ENCODE data around the gene AASDH.

AASDH gene

DNA sequence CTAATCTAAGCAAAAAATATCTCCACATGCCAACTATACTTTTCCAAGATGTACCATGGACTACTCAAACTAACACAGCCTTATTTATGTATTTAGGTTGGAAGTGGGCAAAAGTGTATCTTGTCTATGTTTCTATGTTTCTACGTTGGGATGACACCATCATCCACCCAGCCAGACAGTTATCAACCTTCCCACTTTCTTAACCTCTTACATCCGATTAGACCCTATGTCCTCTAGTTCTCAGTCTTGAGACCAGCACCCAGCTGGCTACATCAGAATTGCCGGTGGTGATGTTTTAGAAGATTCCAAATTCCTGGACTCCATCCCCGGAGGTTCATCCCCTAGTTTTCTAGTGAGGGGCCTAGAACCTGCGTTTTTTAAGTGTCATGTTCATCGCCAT, 1.0 kb upstream of the AASDH start:
- Histone ChIP-seq H3K4me2 (ENCODE audit: low read length) (peak overlapping the region; percentile 76), H3K4me1 (peaks cover 2% of the 10 kb centered on the region), H3K36me3 (ENCODE audit: control insufficient read depth, insufficient read depth, low read length) (no peaks in the 10 kb centered on the region), H3K9ac (no peak overlapping the region), H3K9me3 (ENCODE audit: control insufficient read depth, low read length) (no peaks in the 10 kb centered on the region), H3K27me3 (ENCODE audit: control insufficient read depth, insufficient read depth, low read length) (no peaks in the 10 kb centered on the region), H3K27ac (peak overlapping the region; percentile 87), H3K4me3 (ENCODE audit: low read depth, low read length) (peak overlapping the region; percentile 91), H2AFZ (peak overlapping the region; percentile 81), H3K79me2 (no peaks in the 10 kb centered on the region)
- TF ChIP-seq, protein P1, sequence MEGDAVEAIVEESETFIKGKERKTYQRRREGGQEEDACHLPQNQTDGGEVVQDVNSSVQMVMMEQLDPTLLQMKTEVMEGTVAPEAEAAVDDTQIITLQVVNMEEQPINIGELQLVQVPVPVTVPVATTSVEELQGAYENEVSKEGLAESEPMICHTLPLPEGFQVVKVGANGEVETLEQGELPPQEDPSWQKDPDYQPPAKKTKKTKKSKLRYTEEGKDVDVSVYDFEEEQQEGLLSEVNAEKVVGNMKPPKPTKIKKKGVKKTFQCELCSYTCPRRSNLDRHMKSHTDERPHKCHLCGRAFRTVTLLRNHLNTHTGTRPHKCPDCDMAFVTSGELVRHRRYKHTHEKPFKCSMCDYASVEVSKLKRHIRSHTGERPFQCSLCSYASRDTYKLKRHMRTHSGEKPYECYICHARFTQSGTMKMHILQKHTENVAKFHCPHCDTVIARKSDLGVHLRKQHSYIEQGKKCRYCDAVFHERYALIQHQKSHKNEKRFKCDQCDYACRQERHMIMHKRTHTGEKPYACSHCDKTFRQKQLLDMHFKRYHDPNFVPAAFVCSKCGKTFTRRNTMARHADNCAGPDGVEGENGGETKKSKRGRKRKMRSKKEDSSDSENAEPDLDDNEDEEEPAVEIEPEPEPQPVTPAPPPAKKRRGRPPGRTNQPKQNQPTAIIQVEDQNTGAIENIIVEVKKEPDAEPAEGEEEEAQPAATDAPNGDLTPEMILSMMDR (IDR thresholded peaks at IDR 0.05): no peak

DNA sequence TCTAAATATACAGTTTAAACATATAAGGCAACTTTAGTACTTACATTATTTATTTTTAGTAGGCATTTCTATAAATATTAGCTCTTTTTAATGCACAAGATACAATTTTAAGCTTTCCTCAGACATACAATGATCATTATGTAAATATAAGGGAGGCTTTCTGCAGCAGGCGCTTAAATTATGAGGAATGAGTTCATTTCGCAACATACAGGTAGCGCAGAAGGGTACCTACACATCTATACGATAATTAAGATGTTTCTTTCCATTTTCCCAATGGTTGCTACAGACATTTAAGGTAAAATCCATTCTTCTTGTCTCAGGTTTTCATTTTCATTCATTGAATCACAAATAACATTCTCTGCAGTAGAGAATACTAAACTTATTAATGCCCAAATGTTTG, 1.2 kb downstream of the AASDH start:
- H3K4me3 ChIP-seq (ENCODE audit: low read depth, low read length): no peak overlapping the region
- peaks cover 2% of the 10 kb centered on the region for H3K4me1 ChIP-seq
- no peak overlapping the region for H2AFZ ChIP-seq
- H3K27ac ChIP-seq: no peak overlapping the region
- H3K4me2 ChIP-seq (ENCODE audit: low read length): no peak overlapping the region
- H3K9me3 ChIP-seq (ENCODE audit: control insufficient read depth, low read length): no peaks in the 10 kb centered on the region
- H3K36me3 ChIP-seq (ENCODE audit: control insufficient read depth, insufficient read depth, low read length): no peaks in the 10 kb centered on the region
- no peaks in the 10 kb centered on the region for H3K79me2 ChIP-seq
- H3K27me3 ChIP-seq (ENCODE audit: control insufficient read depth, insufficient read depth, low read length): no peaks in the 10 kb centered on the region
- H3K9ac ChIP-seq: no peak overlapping the region
- TF ChIP-seq, protein P1 (IDR thresholded peaks at IDR 0.05): no peak

DNA sequence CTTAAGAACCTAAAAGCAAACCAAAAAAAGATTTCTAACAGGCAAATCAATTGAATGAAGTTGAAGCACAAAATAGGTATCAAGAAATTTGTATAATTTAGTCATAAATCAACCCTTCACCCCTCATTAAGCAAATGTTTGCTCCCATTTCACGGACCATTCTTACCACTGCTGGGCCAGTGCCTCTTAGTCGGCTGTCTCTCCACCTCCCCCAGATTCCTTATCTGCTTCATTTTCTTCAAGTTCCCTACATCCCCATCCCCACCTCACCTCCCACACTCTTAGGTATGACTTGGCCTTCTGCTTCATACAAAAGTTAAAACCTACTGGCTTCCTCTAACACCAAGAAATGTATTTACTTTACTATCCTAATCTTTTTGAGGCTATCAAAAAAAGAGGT, 11.8 kb downstream of the AASDH start:
- Histone ChIP-seq H3K36me3 (ENCODE audit: control insufficient read depth, insufficient read depth, low read length) (no peaks in the 10 kb centered on the region), H3K4me1 (no peaks in the 10 kb centered on the region), H3K9ac (no peak overlapping the region), H3K4me3 (ENCODE audit: low read depth, low read length) (no peak overlapping the region), H3K9me3 (ENCODE audit: control insufficient read depth, low read length) (no peaks in the 10 kb centered on the region), H3K79me2 (no peaks in the 10 kb centered on the region), H3K4me2 (ENCODE audit: low read length) (no peak overlapping the region), H2AFZ (no peak overlapping the region), H3K27me3 (ENCODE audit: control insufficient read depth, insufficient read depth, low read length) (no peaks in the 10 kb centered on the region), H3K27ac (no peak overlapping the region)
- TF ChIP-seq, protein P1 (IDR thresholded peaks at IDR 0.05): no peak

DNA sequence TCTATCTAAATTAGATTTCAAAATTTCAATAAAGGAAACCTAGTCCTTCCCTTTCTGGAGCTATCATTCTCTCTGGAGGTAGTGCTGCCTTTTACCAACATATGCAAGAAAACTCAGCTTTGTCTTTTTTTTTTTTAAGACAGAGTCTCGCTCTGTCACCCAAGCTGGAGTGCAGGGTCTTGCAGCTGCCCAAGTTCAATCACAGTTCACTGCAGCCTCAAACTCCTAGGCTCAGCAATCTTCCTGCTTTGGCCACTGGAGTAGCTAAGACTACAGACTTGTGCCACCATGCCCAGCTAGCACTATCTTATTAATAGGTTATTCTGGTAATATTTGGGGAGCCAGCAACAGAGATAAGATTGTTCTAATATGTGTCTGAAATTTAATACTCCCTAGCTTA, 12.3 kb downstream of the AASDH start:
- Histone ChIP-seq H3K4me2 (ENCODE audit: low read length) (no peak overlapping the region), H3K36me3 (ENCODE audit: control insufficient read depth, insufficient read depth, low read length) (no peaks in the 10 kb centered on the region), H3K9me3 (ENCODE audit: control insufficient read depth, low read length) (no peaks in the 10 kb centered on the region), H3K27me3 (ENCODE audit: control insufficient read depth, insufficient read depth, low read length) (no peaks in the 10 kb centered on the region), H3K27ac (no peak overlapping the region), H3K9ac (no peak overlapping the region), H3K4me1 (no peaks in the 10 kb centered on the region), H2AFZ (no peak overlapping the region), H3K4me3 (ENCODE audit: low read depth, low read length) (no peak overlapping the region), H3K79me2 (no peaks in the 10 kb centered on the region)
- TF ChIP-seq, protein P1 (IDR thresholded peaks at IDR 0.05): no peak

DNA sequence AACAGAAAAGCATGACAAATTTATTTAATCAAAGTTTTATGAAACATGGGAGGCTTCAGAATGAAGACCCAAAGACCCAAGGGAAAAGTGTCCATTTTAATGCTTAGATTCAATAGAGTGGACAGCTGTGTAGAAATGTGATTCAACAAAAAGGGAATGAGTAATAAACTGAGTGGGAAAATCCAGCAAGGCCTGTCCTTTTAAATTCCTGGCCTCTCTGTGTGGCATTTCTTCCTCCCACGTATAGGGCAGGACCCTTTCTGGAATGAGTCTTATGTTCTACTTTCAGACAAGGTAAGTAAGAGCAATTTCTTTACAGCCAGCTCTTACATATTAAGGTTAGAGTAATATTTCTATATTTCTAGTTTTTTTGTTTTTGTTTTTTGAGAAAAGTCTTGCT, 14.5 kb downstream of the AASDH start:
- Histone ChIP-seq H3K27ac (no peak overlapping the region), H2AFZ (no peak overlapping the region), H3K9me3 (ENCODE audit: control insufficient read depth, low read length) (no peaks in the 10 kb centered on the region), H3K9ac (no peak overlapping the region), H3K4me2 (ENCODE audit: low read length) (no peak overlapping the region), H3K27me3 (ENCODE audit: control insufficient read depth, insufficient read depth, low read length) (no peaks in the 10 kb centered on the region), H3K4me1 (no peaks in the 10 kb centered on the region), H3K36me3 (ENCODE audit: control insufficient read depth, insufficient read depth, low read length) (no peaks in the 10 kb centered on the region), H3K4me3 (ENCODE audit: low read depth, low read length) (no peak overlapping the region), H3K79me2 (no peaks in the 10 kb centered on the region)
- TF ChIP-seq, protein P1 (IDR thresholded peaks at IDR 0.05): no peak

All from parathyroid adenoma (tissue), 2 donors.